ENCODE measurements around the gene CNDP1. TPM values are rescaled to one million over a fixed set of nuclear protein-coding genes. Genes with fewer than 3 reads are reported as not detected.

Gene CNDP1
- not detected for polyA plus RNA-seq (2012; ENCODE audit: insufficient read length, low read depth)

GRCh38 chr18:74534150-74534969 lies at the start of gene CNDP1:
Gene CNDP1 (plus strand): TSS chr18:74534500. CDS start chr18:74534668, 168 bp downstream.
- TF ChIP-seq SIN3A (IDR thresholded peaks at IDR 0.05; ENCODE audit: borderline replicate concordance, insufficient read depth, low read length), result no peak
- TF ChIP-seq FOXP2 (optimal IDR thresholded peaks at IDR 0.05; ENCODE audit: borderline replicate concordance, extremely low read depth, extremely low read length, insufficient read depth), result no peak
- TF ChIP-seq POLR2AphosphoS5 (IDR thresholded peaks at IDR 0.05; ENCODE audit: low read depth, low read length), result no peak
- TF ChIP-seq TAF1 (IDR thresholded peaks at IDR 0.05; ENCODE audit: borderline replicate concordance, insufficient read depth, low read length), result no peak
- TF ChIP-seq REST (IDR thresholded peaks at IDR 0.05; ENCODE audit: insufficient read depth in 1 of 2, low read depth in 2 of 2, low read length in 2 of 2), result no peak

GRCh38 chr18:74486119-74486849 lies 48.0 kb upstream of the CNDP1 start:
- TF ChIP-seq REST (IDR thresholded peaks at IDR 0.05; ENCODE audit: insufficient read depth in 1 of 2, low read depth in 2 of 2, low read length in 2 of 2), result no peak
- TF ChIP-seq FOXP2 (optimal IDR thresholded peaks at IDR 0.05; ENCODE audit: borderline replicate concordance, extremely low read depth, extremely low read length, insufficient read depth), result no peak
- no peak for TF ChIP-seq TAF1 (IDR thresholded peaks at IDR 0.05; ENCODE audit: borderline replicate concordance, insufficient read depth, low read length)
- no peak for TF ChIP-seq POLR2AphosphoS5 (IDR thresholded peaks at IDR 0.05; ENCODE audit: low read depth, low read length)
- TF ChIP-seq SIN3A (IDR thresholded peaks at IDR 0.05; ENCODE audit: borderline replicate concordance, insufficient read depth, low read length), result no peak

- TF ChIP-seq REST (IDR thresholded peaks at IDR 0.05; ENCODE audit: insufficient read depth in 1 of 2, low read depth in 2 of 2, low read length in 2 of 2) (no peak), FOXP2 (optimal IDR thresholded peaks at IDR 0.05; ENCODE audit: borderline replicate concordance, extremely low read depth, extremely low read length, insufficient read depth) (no peak), TAF1 (IDR thresholded peaks at IDR 0.05; ENCODE audit: borderline replicate concordance, insufficient read depth, low read length) (no peak), SIN3A (IDR thresholded peaks at IDR 0.05; ENCODE audit: borderline replicate concordance, insufficient read depth, low read length) (no peak), POLR2AphosphoS5 (IDR thresholded peaks at IDR 0.05; ENCODE audit: low read depth, low read length) (no peak)
Measured at GRCh38 chr18:74488354-74488753, 45.9 kb upstream of the CNDP1 start.

GRCh38 chr18:74488864-74489263 lies 45.4 kb upstream of the CNDP1 start:
- no peak for TF ChIP-seq TAF1 (IDR thresholded peaks at IDR 0.05; ENCODE audit: borderline replicate concordance, insufficient read depth, low read length)
- TF ChIP-seq POLR2AphosphoS5 (IDR thresholded peaks at IDR 0.05; ENCODE audit: low read depth, low read length), result no peak
- no peak for TF ChIP-seq SIN3A (IDR thresholded peaks at IDR 0.05; ENCODE audit: borderline replicate concordance, insufficient read depth, low read length)
- no peak for TF ChIP-seq FOXP2 (optimal IDR thresholded peaks at IDR 0.05; ENCODE audit: borderline replicate concordance, extremely low read depth, extremely low read length, insufficient read depth)
- no peak for TF ChIP-seq REST (IDR thresholded peaks at IDR 0.05; ENCODE audit: insufficient read depth in 1 of 2, low read depth in 2 of 2, low read length in 2 of 2)

All from PFSK-1 (cell line).